Germinal center (tissue), 1 donor: ENCODE data around the gene LRGUK.
"Not testable (repeated sequence)": the region's sequence is repeated elsewhere in the genome, so short reads cannot be mapped to it uniquely, and the experiment has no call there.

ENCODE experiments used
- DNase-seq: peaks from one replicate; pipeline ENCODE4 v3.0.0; 2012; ENCODE audit warnings: mixed read lengths, low spot score

Gene LRGUK

DNA sequence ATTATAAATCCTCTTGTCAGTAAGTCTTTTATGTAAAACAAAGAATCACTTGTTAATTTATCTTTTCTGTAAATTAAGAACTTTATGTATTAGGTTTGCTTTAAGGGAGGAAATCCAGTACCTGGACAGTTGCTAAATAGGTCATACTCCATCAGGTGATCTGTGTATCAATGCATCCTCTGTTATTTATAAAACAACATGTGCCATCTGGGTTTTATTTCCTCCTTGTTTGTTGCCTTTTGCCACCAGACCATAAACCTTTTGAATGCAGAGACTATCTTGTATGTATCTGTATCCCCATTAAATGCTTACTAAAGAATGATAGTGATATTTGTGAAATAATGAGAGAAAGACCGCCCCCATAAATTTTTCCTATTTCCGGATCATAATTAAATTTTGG lies 119.6 kb downstream of the LRGUK start:
- no peak for DNase-seq

DNA sequence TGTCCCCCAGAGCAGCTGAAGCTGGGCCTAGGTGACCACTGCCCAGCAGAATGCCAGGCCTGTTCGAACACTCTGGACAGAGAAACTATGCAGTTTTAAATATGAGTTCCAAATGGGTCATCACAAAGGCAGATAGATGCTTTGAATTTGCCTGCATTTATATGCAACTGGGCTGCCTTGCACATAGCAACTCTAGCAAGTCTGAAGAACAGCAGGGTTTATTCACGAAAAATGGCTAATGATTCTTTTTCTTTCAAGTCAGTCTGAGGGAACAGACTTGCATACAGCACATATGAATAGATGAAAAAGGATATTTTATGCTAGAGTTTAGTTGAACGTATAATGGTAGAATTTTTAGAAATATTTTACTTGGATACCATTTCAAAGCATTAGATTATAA lies 121.1 kb downstream of the LRGUK start:
- no peak for DNase-seq

DNA sequence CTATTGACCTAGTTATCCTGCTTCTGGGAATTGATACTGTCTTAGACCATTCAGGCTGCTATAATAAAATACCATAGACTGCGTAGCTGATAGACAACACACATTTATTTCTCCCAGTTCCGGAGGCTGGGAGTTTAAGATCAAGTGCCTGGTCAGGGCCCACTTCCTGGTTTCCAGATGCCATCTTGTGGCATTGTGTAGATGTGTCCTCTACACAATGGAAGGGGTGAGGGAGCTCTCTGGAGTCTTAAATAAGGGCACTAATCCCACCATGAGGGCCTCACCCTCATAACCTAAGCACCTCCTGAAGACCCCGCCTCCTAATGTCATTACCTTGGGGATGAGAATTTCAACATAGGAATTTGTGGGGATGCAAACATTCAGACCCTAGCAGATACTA lies 127.2 kb downstream of the LRGUK start:
- no peak for DNase-seq

GRCh38 chr7:134255814-134256213 lies 128.7 kb downstream of the LRGUK start:
- no peak for DNase-seq

DNA sequence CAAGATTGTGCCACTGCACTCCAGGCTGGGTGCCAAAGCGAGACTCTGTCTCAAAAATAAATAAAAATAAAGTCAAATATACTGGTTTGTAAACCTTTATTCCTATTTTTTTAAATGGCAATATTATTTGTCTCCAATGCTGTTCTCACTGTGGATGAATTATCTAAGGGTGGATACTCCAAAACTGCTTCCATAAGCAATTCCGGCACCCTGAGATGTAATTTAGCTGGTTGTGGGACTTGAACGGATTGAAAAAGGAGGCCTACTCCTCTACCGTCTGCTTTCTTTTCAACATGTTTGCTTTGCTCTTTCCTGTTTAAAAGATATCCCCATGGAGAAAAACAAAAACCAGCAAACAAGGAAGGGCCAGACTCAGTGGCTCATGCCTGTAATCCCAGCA lies 135.2 kb downstream of the LRGUK start:
- no peak for DNase-seq

DNA sequence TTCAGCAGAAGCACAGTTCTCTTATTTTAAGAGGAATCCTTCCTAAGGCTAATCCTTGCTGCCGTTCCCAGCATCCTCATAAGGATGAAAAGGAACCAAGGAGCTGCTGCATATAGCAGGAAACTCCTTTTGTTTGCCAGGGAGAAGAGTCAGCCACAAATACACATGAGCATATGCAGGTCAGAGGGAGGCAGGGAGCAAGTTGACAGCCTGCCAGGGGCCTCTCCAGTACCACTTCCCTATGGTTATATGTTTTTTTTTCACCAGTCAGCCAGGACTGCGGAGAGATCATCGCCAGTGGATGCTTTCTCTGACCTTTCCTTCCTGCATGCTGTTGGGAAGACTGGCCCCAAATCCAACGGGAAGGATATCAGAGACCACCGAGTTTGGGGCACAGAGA lies 149.8 kb downstream of the LRGUK start:
- DNase-seq, result no peak

GRCh38 chr7:134278502-134279153 lies 151.5 kb downstream of the LRGUK start:
- DNase-seq, result no peak

DNA sequence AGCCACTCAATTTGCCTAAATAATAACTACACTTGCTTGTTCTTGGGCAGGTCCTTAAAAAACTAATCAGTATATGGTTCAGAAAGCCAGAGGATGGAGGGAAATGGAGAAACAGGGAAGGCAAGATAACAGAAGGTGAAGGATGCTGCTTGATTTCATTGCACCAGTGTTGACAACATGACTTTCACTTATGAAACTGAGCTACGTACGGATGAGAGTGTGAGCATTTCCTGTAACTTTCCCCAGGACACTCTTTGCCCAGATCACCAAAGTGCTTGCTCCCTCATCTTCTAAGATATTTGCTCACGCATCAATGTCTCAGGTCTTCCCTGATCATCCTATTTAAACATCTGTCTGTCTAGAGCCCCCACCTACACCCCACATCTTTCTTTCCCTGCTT lies 152.2 kb downstream of the LRGUK start:
- DNase-seq, result no peak

- no peak for DNase-seq
Observed at GRCh38 chr7:134279898-134280297, 152.8 kb downstream of the LRGUK start.

DNA sequence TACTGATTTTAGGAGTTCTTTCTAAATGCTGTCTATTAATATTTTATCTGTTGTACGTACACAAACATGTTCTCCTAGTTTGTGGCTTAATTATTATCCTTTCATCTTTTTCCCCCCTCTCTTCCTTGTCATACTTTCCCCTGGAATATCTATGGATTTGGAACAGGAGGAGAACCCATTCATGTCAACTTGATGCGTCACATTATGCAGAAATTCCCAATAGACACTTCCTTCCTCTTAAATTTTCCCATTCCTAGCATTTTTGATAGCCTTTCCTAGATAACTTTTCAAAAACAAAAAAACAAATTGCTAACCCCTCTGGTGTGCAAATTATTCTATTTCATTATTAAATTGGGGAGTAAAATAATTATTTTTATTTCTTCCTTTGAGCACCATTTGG lies 153.4 kb downstream of the LRGUK start:
- no peak for DNase-seq

- no peak for DNase-seq
Observed at GRCh38 chr7:134284011-134284410, 156.9 kb downstream of the LRGUK start.

DNA sequence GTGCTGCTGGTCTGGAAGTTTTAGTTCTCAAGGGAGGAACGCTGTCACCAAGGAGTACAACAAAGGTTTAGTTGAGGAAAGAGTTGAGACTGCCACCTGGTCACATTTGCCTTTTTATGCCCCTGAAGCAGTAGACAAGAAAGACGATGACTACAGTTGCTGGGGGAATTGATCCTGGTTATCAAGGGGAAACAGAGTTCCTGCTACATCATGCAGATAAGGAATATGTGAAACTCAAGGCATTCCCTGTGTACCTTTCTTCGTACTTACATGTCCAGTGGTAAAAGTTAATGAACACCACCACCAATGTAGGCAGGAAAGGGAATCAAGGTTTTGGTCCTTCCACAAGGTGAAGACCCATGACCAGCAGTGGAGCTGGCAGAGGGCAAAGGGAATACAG lies 157.8 kb downstream of the LRGUK start:
- no peak for DNase-seq

DNA sequence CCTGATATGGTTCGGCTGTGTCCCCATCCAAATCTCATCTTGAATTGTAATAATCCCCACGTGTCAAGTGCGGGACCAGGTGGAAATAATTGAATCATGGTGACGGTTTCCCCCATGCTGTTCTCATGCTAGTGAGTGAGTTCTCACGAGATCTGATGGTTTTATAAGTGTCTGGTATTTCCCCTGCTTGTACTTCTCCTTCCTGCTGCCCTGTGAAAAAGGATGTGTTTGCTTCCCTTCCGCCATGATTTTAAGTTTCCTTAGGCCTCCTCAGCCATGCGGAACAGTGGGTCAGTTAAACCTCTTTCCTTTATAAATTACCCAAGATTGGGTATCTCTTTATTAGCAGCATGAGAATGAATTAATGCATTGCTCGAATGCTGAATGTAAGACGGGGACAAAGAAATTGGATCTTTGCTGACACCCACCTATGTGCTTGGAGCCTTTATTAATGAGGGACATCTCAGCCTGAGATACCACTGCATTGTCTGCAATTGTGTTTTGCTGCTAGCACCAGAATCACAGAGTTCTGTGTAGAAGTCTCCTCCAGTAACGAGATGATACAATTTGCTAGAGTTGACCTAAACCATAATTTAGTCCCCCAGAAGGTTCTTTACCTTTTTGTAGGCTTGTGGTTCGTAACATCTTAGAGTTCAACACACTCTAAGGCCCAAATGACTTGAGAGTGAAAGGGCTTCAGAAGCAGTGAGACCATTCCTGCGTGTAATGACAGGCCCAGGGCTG lies 160.9 kb downstream of the LRGUK start:
- no peak for DNase-seq

- DNase-seq, result no peak
Observed at GRCh38 chr7:134289423-134289822, 162.3 kb downstream of the LRGUK start.

DNA sequence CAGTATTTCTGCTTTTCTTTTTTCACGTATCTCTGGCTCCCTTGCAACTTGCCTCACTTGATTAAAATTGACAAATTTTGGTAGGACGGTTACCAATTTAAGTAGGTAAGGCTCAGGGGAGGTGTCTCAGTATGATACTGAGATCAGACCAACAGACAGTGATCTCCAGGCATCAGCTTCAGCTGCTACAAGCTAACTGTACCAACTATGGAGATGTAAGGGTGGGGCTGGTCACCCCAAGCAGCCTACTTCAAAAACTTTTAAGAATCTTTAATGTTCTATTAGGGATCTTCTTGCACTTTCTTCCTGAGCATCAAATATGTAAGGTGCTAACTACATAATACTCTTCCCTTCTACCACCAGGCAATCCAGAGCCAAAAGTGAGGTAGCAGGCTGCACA lies 162.7 kb downstream of the LRGUK start:
- no peak for DNase-seq

DNA sequence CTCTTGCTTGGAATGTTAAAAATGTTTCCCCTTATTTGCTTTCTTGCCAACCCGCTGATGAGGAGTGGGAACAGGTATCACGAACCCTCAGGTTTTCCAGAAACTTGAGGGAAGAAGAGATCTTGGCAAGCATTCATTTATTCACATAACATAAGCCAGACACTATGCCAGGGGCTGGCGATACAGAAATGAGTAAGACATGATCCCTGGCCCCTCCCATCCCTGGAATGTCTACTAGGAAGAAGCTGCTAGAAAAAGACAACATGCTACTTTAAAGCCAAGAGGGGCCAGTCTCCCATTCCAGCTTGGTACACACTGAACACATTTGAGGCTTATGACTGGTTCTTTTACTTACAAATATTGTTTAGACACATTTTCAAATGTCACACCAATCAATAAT lies 163.1 kb downstream of the LRGUK start:
- no peak for DNase-seq

- DNase-seq, result peak; percentile 64
Observed at GRCh38 chr7:134293002-134293740, 166.0 kb downstream of the LRGUK start.

- DNase-seq, result not testable (repeated sequence)
Observed at GRCh38 chr7:134295982-134296381, 168.8 kb downstream of the LRGUK start.

DNA sequence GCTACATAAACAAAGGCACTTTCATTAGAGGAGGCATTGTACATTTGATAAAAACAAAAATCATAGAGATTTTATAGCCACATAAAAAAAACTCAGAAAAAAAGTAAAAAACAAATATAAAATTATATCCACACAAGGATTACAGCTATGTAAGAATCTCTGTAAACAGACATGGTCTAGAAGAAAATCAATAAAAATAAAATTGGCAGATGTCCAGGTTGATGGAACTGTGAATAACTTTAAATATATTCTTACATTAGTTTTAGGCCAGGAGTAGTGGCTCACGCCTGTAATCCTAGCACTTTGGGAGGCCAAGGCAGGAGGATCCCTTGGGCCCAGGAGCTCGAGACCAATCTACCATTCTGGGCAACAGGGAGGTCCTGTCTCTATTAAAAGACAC lies 170.3 kb downstream of the LRGUK start:
- DNase-seq, result no peak

DNA sequence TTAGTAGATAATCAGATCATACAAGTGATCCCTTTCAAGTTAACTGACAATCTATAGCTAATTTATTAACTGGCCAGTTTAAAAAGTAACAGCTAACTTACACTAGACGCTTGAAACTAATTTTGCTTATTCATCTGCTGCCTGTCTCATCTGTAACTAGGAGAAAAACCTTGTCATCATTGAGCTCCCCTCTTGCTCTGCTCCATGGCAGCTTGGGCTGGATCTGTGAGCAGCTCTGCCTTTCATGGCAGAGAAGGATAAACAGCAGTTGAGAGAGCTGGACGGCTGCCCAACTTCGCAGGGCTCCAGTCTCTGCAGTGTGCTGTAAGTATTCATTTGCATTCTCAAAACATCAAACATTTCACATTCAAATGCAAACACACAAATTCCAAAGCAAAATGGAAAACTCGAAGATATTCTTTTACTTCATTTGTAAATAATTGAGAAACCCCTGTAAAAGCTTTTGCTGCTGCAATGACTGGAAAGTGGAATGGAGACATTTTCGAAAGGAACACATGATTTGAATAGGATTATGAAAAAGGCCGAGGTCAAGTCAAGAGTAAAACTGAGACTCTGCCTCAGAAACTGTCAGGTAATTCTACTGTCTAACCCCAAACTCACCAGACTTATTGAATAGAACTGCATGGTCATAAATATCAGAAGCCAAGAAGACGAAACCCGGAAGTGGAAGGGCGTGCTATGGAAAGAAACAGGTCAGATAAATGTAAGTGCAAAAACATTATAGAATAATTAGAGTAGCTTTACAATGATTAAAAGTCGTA lies 172.0 kb downstream of the LRGUK start:
- DNase-seq, result no peak

- no peak for DNase-seq
Observed at GRCh38 chr7:134300988-134301387, 173.8 kb downstream of the LRGUK start.

DNA sequence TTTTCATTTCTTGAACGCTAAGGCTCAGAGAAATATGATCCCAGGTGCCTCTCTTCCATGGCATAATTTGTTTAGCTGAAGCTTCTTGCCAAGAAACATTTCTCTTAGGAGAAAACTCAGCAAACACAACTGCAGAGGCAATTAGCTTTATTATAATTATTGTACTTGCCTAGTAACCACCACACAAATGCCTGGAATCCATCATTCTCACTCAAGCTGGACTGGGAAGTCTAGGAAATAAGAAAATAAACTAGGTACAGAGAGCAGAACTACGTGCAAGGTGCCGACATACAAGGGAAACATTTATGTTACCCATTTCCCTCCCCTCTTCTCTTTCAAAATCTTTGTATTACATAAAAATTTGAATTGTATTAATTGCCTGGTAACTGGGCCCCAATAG lies 174.5 kb downstream of the LRGUK start:
- DNase-seq, result no peak
